RWPE1 (cell line): ENCODE data around the gene KRTAP17-1.

Experiments used
- CTCF ChIA-PET: fragments of 350-600 bp; sonication (Branson Sonifier 250); formaldehyde crosslinking; extraction: SDS; loops from one replicate; lab custom pipeline; 2021; lab: Yijun Ruan, JAX
- POLR2A ChIA-PET: fragments of 400-600 bp; formaldehyde crosslinking; extraction: SDS; loops from one replicate; lab custom pipeline; 2020; ENCODE audit warnings: antibody characterized with exemption; ENCODE audit not compliant: low non-redundant PET; lab: Yijun Ruan, JAX
- DNase-seq: peaks from one replicate; pipeline ENCODE4 v3.0.0; 2012; ENCODE audit warnings: low spot score
- H3K27ac ChIP-seq: fragments of 450-650 bp; 2 replicates; pipeline ENCODE4 v1.5.1; 2017
- CTCF ChIP-seq: fragments of 450-650 bp; conservative IDR thresholded peaks from 2 replicates; pipeline ENCODE4 v1.5.1; 2017; ENCODE audit warnings: low read depth, mild to moderate bottlenecking

Gene KRTAP17-1

GRCh38 chr17:41339571-41340172 is 24.2 kb upstream of the KRTAP17-1 start:
- POLR2A ChIA-PET: no interaction called here
- TF ChIP-seq CTCF: no peak
- DNase-seq: no peak
- no peak overlapping the region for H3K27ac ChIP-seq
- CTCF ChIA-PET: interaction anchor here (0.6 to 1.3 kb wide), 2 partner anchors 11 to 16 kb away, joined by 3 to 4 read pairs; no protein-coding TSS in a partner anchor

- DNase-seq: peak; percentile 17
- H3K27ac ChIP-seq: no peak overlapping the region
- no peak for TF ChIP-seq CTCF
- ChIA-PET CTCF (interaction anchor here (0.6 to 1.3 kb wide), 2 partner anchors 10 to 354 kb away, joined by 3 to 4 read pairs; no protein-coding TSS in a partner anchor), POLR2A (no interaction called here)
These were observed 23.5 kb upstream of the KRTAP17-1 start for GRCh38 chr17:41338961-41339485.

- CTCF ChIA-PET: no interaction called here
- no peak for TF ChIP-seq CTCF
- no peak for DNase-seq
- no peak overlapping the region for H3K27ac ChIP-seq
- POLR2A ChIA-PET: no interaction called here
These were observed 20.2 kb upstream of the KRTAP17-1 start for GRCh38 chr17:41335747-41336146.

- POLR2A ChIA-PET: no interaction called here
- TF ChIP-seq CTCF: no peak
- CTCF ChIA-PET: interaction anchor here (1.0 kb wide), 2 partner anchors 11 to 83 kb away, joined by 3 to 4 read pairs; no protein-coding TSS in a partner anchor
- no peak overlapping the region; the same call in 1 of the 2 replicates for H3K27ac ChIP-seq
- DNase-seq: no peak
These were observed 19.1 kb upstream of the KRTAP17-1 start for GRCh38 chr17:41334385-41335305.

- ChIA-PET CTCF (interaction anchor here (0.7 to 1.0 kb wide), 3 partner anchors 10 to 175 kb away, joined by 3 to 4 read pairs (median 3); no protein-coding TSS in a partner anchor), POLR2A (no interaction called here)
- no peak for TF ChIP-seq CTCF
- no peak overlapping the region for H3K27ac ChIP-seq
- no peak for DNase-seq
These were observed 18.3 kb upstream of the KRTAP17-1 start for GRCh38 chr17:41333836-41334235.

GRCh38 chr17:41333098-41333497 is 17.6 kb upstream of the KRTAP17-1 start:
- POLR2A ChIA-PET: no interaction called here
- CTCF ChIA-PET: interaction anchor here (0.7 kb wide), 1 partner anchor 175 kb away, joined by 3 read pairs; no protein-coding TSS in a partner anchor
- no peak for TF ChIP-seq CTCF
- no peak for DNase-seq
- no peak overlapping the region for H3K27ac ChIP-seq
